ENCODE data around the gene PIGP.
"Not testable (repeated sequence)": the region's sequence is repeated elsewhere in the genome, so short reads cannot be mapped to it uniquely, and the experiment has no call there.

PIGP gene

GRCh38 chr21:37072988-37073416, at the start of gene PIGP, which contains the start of gene TTC3:
TSS of gene PIGP (minus strand) at chr21:37073071. CDS start at chr21:37072515, 556 bp downstream.
TSS of gene TTC3 (plus strand) at chr21:37073254. CDS start at chr21:37087258, 14,004 bp downstream.
- H4K20me1 ChIP-seq (ENCODE audit: insufficient read depth) = no peaks in the 10 kb centered on the region; the same call in 1 of the 2 replicates
- peak within 1 kb of the TSS; percentile 98 for H3K4me2 ChIP-seq
- peaks cover 20% of the 10 kb centered on the region for H3K4me1 ChIP-seq (ENCODE audit: low read depth, poor library complexity, severe bottlenecking)
- H3K79me2 ChIP-seq (ENCODE audit: insufficient read depth, low read depth) = peaks cover 45% of the 10 kb centered on the region
- H3K27me3 ChIP-seq (ENCODE audit: insufficient read depth, low read depth) = no peaks in the 10 kb centered on the region
- peak within 1 kb of the TSS; percentile 80 for H3K27ac ChIP-seq
- peak within 1 kb of the TSS; percentile 95 for H3K9ac ChIP-seq
- H2AFZ ChIP-seq (ENCODE audit: low read depth) = peak within 1 kb of the TSS; percentile 96
- H3K4me3 ChIP-seq (IDR thresholded peaks at IDR 0.05; ENCODE audit: insufficient read depth, low read depth, low read length) = peak within 1 kb of the TSS; percentile 65
- no peaks in the 10 kb centered on the region for H3K36me3 ChIP-seq (ENCODE audit: insufficient read depth)
- TF ChIP-seq CTCF (conservative IDR thresholded peaks at IDR 0.05; ENCODE audit: low read depth, low read length) = no peak

GRCh38 chr21:37119421-37120218, 46.7 kb upstream of the PIGP start:
- TF ChIP-seq CTCF (conservative IDR thresholded peaks at IDR 0.05; ENCODE audit: low read depth, low read length) = no peak

GRCh38 chr21:37118187-37118826, 45.4 kb upstream of the PIGP start:
- no peak for TF ChIP-seq CTCF (conservative IDR thresholded peaks at IDR 0.05; ENCODE audit: low read depth, low read length)
- H4K20me1 ChIP-seq (ENCODE audit: insufficient read depth) = no peaks in the 10 kb centered on the region
- H3K79me2 ChIP-seq (ENCODE audit: insufficient read depth, low read depth) = no peaks in the 10 kb centered on the region
- no peak overlapping the region for H3K9ac ChIP-seq
- H3K4me3 ChIP-seq (IDR thresholded peaks at IDR 0.05; ENCODE audit: insufficient read depth, low read depth, low read length) = no peak overlapping the region
- H2AFZ ChIP-seq (ENCODE audit: low read depth) = no peak overlapping the region
- H3K4me2 ChIP-seq = no peak overlapping the region
- no peaks in the 10 kb centered on the region for H3K27me3 ChIP-seq (ENCODE audit: insufficient read depth, low read depth)
- no peaks in the 10 kb centered on the region for H3K4me1 ChIP-seq (ENCODE audit: low read depth, poor library complexity, severe bottlenecking)
- no peaks in the 10 kb centered on the region for H3K36me3 ChIP-seq (ENCODE audit: insufficient read depth)
- no peak overlapping the region for H3K27ac ChIP-seq

More at GRCh38 chr21:37119421-37120218, 46.7 kb upstream of the PIGP start:
- no peaks in the 10 kb centered on the region for H3K4me1 ChIP-seq (ENCODE audit: low read depth, poor library complexity, severe bottlenecking)
- no peak overlapping the region for H3K27ac ChIP-seq
- H3K9ac ChIP-seq = no peak overlapping the region
- no peak overlapping the region for H2AFZ ChIP-seq (ENCODE audit: low read depth)
- no peak overlapping the region for H3K4me2 ChIP-seq
- H3K36me3 ChIP-seq (ENCODE audit: insufficient read depth) = no peaks in the 10 kb centered on the region
- no peak overlapping the region for H3K4me3 ChIP-seq (IDR thresholded peaks at IDR 0.05; ENCODE audit: insufficient read depth, low read depth, low read length)
- no peaks in the 10 kb centered on the region for H3K79me2 ChIP-seq (ENCODE audit: insufficient read depth, low read depth)
- H3K27me3 ChIP-seq (ENCODE audit: insufficient read depth, low read depth) = no peaks in the 10 kb centered on the region
- H4K20me1 ChIP-seq (ENCODE audit: insufficient read depth) = no peaks in the 10 kb centered on the region

GRCh38 chr21:37117204-37117603, 44.3 kb upstream of the PIGP start:
- H3K4me1 ChIP-seq (ENCODE audit: low read depth, poor library complexity, severe bottlenecking) = no peaks in the 10 kb centered on the region
- no peak overlapping the region for H3K9ac ChIP-seq
- no peak overlapping the region for H3K27ac ChIP-seq
- H4K20me1 ChIP-seq (ENCODE audit: insufficient read depth) = no peaks in the 10 kb centered on the region
- TF ChIP-seq CTCF (conservative IDR thresholded peaks at IDR 0.05; ENCODE audit: low read depth, low read length) = no peak
- H3K36me3 ChIP-seq (ENCODE audit: insufficient read depth) = no peaks in the 10 kb centered on the region
- H3K27me3 ChIP-seq (ENCODE audit: insufficient read depth, low read depth) = no peaks in the 10 kb centered on the region
- H3K4me2 ChIP-seq = no peak overlapping the region
- no peak overlapping the region for H2AFZ ChIP-seq (ENCODE audit: low read depth)
- no peaks in the 10 kb centered on the region for H3K79me2 ChIP-seq (ENCODE audit: insufficient read depth, low read depth)
- no peak overlapping the region for H3K4me3 ChIP-seq (IDR thresholded peaks at IDR 0.05; ENCODE audit: insufficient read depth, low read depth, low read length)

- H2AFZ ChIP-seq (ENCODE audit: low read depth); H4K20me1 ChIP-seq (ENCODE audit: insufficient read depth); H3K27ac ChIP-seq; H3K9ac ChIP-seq; H3K36me3 ChIP-seq (ENCODE audit: insufficient read depth); H3K79me2 ChIP-seq (ENCODE audit: insufficient read depth, low read depth); H3K27me3 ChIP-seq (ENCODE audit: insufficient read depth, low read depth); H3K4me1 ChIP-seq (ENCODE audit: low read depth, poor library complexity, severe bottlenecking); H3K4me3 ChIP-seq (IDR thresholded peaks at IDR 0.05; ENCODE audit: insufficient read depth, low read depth, low read length); H3K4me2 ChIP-seq: not testable (repeated sequence)
Observed at GRCh38 chr21:37116459-37116858, 43.6 kb upstream of the PIGP start.

- H3K4me3 ChIP-seq (IDR thresholded peaks at IDR 0.05; ENCODE audit: insufficient read depth, low read depth, low read length); H3K79me2 ChIP-seq (ENCODE audit: insufficient read depth, low read depth); H3K27ac ChIP-seq; H3K4me1 ChIP-seq (ENCODE audit: low read depth, poor library complexity, severe bottlenecking); H3K27me3 ChIP-seq (ENCODE audit: insufficient read depth, low read depth); H4K20me1 ChIP-seq (ENCODE audit: insufficient read depth); H3K9ac ChIP-seq; H3K36me3 ChIP-seq (ENCODE audit: insufficient read depth); H3K4me2 ChIP-seq; H2AFZ ChIP-seq (ENCODE audit: low read depth): not testable (repeated sequence)
Observed at GRCh38 chr21:37114301-37114700, 41.4 kb upstream of the PIGP start.

All from KMS-11 (cell line).